HepG2 (cell line): ENCODE measurements around the gene GDAP1L1. TPM values are rescaled to one million over a fixed set of nuclear protein-coding genes. Genes with fewer than 3 reads are reported as not detected.

ENCODE experiments used
- CTCF ChIP-seq: sonication (generic); formaldehyde crosslinking; IDR thresholded peaks from 2 replicates; pipeline ENCODE4 v1.5.0; 2020; ENCODE audit warnings: mild to moderate bottlenecking, missing genetic modification reagents, moderate library complexity
- EEA1 ChIP-seq: sonication (generic); formaldehyde crosslinking; IDR thresholded peaks from 2 replicates; pipeline ENCODE4 v1.5.1; 2020; ENCODE audit warnings: mild to moderate bottlenecking, missing genetic modification reagents, borderline replicate concordance
- EP300 ChIP-seq, 3 experiments: sonication (generic) in 1 of 3; formaldehyde crosslinking in 1 of 3; IDR thresholded peaks; 2 replicates each; pipeline versions ENCODE4 v1.5.1 to v1.6.1; 2011 to 2020; ENCODE audit warnings: low read depth in 2 of 3, low read length in 2 of 3, borderline replicate concordance in 1 of 3, improper control_type of control experiment in 1 of 3, mild to moderate bottlenecking in 1 of 3, missing genetic modification reagents in 1 of 3, moderate library complexity in 1 of 3
- ERF ChIP-seq: IDR thresholded peaks from 2 replicates; pipeline ENCODE4 v1.6.1; 2018; ENCODE audit warnings: missing biosample characterization, missing genetic modification reagents
- HOXA5 ChIP-seq: sonication (generic); formaldehyde crosslinking; IDR thresholded peaks from 2 replicates; pipeline ENCODE4 v1.4.0; 2020; ENCODE audit warnings: missing genetic modification reagents
- MAFF ChIP-seq: IDR thresholded peaks from 2 replicates; pipeline ENCODE4 v1.6.1; 2011; ENCODE audit warnings: low read depth, low read length, improper control_type of control experiment
- NPAS2 ChIP-seq: sonication (generic); formaldehyde crosslinking; IDR thresholded peaks from 2 replicates; pipeline ENCODE4 v1.8.0; 2022; ENCODE audit warnings: mild to moderate bottlenecking, missing genetic modification reagents, borderline replicate concordance
- NR2F1 ChIP-seq, 2 experiments: fragments of 450-650 bp in 1 of 2; formaldehyde crosslinking in 1 of 2; IDR thresholded peaks; 2 replicates each; pipeline versions ENCODE4 v1.5.0 to v1.6.1; 2016 to 2020; ENCODE audit warnings: mild to moderate bottlenecking in 1 of 2, missing compliant biosample characterization in 1 of 2, missing genetic modification reagents in 1 of 2, moderate library complexity in 1 of 2
- TAF1 ChIP-seq: sonication (generic); formaldehyde crosslinking; IDR thresholded peaks from 2 replicates; pipeline ENCODE4 v1.4.0; 2020; ENCODE audit warnings: missing genetic modification reagents
- TBP ChIP-seq: sonication (generic); formaldehyde crosslinking; IDR thresholded peaks from 2 replicates; pipeline ENCODE4 v1.5.0; 2020; ENCODE audit warnings: missing genetic modification reagents
- TEAD3 ChIP-seq: optimal IDR thresholded peaks from 2 replicates; pipeline ENCODE3; 2016; ENCODE audit warnings: borderline replicate concordance
- WIZ ChIP-seq: sonication (generic); formaldehyde crosslinking; IDR thresholded peaks from 2 replicates; pipeline ENCODE4 v1.5.1; 2020; ENCODE audit warnings: mild to moderate bottlenecking, missing genetic modification reagents
- ZNF143 ChIP-seq: sonication (generic); formaldehyde crosslinking; IDR thresholded peaks from 2 replicates; pipeline ENCODE4 v1.4.0; 2020; ENCODE audit warnings: missing genetic modification reagents
- ZNF232 ChIP-seq: sonication (generic); formaldehyde crosslinking; IDR thresholded peaks from 2 replicates; pipeline ENCODE4 v1.4.0; 2020; ENCODE audit warnings: missing genetic modification reagents, borderline replicate concordance
- ZNF234 ChIP-seq: sonication (generic); formaldehyde crosslinking; conservative IDR thresholded peaks from 2 replicates; pipeline ENCODE4 v1.5.1; 2020; ENCODE audit warnings: mild to moderate bottlenecking, missing genetic modification reagents
- ZNF512B ChIP-seq: sonication (generic); formaldehyde crosslinking; IDR thresholded peaks from 2 replicates; pipeline ENCODE4 v1.5.1; 2020; ENCODE audit warnings: missing genetic modification reagents, mild to moderate bottlenecking, borderline replicate concordance
- ZNF616 ChIP-seq: sonication (generic); formaldehyde crosslinking; IDR thresholded peaks from 2 replicates; pipeline ENCODE4 v1.5.0; 2020; ENCODE audit warnings: low read depth, mild to moderate bottlenecking, missing genetic modification reagents
- ZNF687 ChIP-seq: sonication (generic); formaldehyde crosslinking; IDR thresholded peaks from 2 replicates; pipeline ENCODE4 v1.5.1; 2020; ENCODE audit warnings: mild to moderate bottlenecking, missing genetic modification reagents, moderate library complexity
- ZNF891 ChIP-seq: sonication (generic); formaldehyde crosslinking; IDR thresholded peaks from 2 replicates; pipeline ENCODE4 v1.5.0; 2020; ENCODE audit warnings: mild to moderate bottlenecking, missing genetic modification reagents
- polyA plus RNA-seq, 8 experiments: library from polyadenylated mRNA; depleted of rRNA in 3 of 8; stranded (reverse) in 7 of 8; unstranded in 1 of 8; fragments of >200 nt; fragmentation: Illumina TruSeq in 4 of 8; extraction: Trizol in 4 of 8; gene quantifications; 2 replicates each; pipeline versions ENCODE4 v1.2.1 to v1.2.3, GENCODE V29; 2011 to 2016; ENCODE audit warnings: low read depth in 4 of 8, missing spikeins in 1 of 8, mixed read lengths in 1 of 8; ENCODE audit not compliant: insufficient read depth in 1 of 8
- total RNA-seq, 5 experiments: library from RNA; depleted of rRNA; stranded (reverse); fragments of >200 nt; fragmentation: Illumina TruSeq; extraction: Trizol; gene quantifications; 2 replicates each; pipeline ENCODE4 v1.2.3, GENCODE V29; 2016; ENCODE audit warnings: low read depth in 1 of 5
- TF ChIP-seq, protein P1 (sequence below): sonication (generic); formaldehyde crosslinking; IDR thresholded peaks from 2 replicates; pipeline ENCODE4 v1.4.0; 2020; ENCODE audit warnings: missing genetic modification reagents, borderline replicate concordance

GDAP1L1 gene
- total and polyA plus RNA-seq, 2 of the 13 experiments (the other 11 are each of a cell fraction or from before 2014, with no cell fraction given), result 0.04 TPM; not detected in 1

DNA sequence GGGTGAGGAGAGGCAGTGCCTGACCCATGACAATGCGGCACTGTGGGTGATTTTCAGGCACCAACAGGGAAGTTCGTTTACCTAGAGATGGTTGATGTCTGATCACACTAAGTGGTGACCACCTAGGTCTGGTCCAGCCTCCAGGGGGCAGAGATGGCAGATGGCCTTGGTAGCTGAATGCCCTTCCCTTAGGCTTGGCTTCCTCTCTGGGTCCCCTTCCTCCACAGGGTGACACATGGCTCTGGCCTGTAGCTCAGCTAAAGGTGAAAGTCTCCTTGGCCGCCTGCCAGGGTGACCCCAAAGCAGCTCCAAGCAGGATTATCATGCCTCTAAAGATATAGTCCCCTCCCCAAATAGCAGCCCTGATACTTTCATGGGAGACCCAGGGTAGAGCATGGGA is 6.4 kb downstream of the GDAP1L1 start (continued):
- TF ChIP-seq, protein P1, sequence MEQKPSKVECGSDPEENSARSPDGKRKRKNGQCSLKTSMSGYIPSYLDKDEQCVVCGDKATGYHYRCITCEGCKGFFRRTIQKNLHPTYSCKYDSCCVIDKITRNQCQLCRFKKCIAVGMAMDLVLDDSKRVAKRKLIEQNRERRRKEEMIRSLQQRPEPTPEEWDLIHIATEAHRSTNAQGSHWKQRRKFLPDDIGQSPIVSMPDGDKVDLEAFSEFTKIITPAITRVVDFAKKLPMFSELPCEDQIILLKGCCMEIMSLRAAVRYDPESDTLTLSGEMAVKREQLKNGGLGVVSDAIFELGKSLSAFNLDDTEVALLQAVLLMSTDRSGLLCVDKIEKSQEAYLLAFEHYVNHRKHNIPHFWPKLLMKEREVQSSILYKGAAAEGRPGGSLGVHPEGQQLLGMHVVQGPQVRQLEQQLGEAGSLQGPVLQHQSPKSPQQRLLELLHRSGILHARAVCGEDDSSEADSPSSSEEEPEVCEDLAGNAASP (CRISPR knock-in tag), result peak; percentile 34; the same call in 1 of the 2 replicates
- TF ChIP-seq CTCF (peak; percentile 86), WIZ (CRISPR knock-in tag) (0 out of 2 replicates have a peak, but pooled peaks have one; percentile 55), TBP (CRISPR knock-in tag) (no peak), ERF (CRISPR knock-in tag) (0 out of 2 replicates have a peak, but pooled peaks have one; percentile 45), TEAD3 (CRISPR knock-in tag) (peak; percentile 14), ZNF616 (CRISPR knock-in tag) (no peak), NR2F1 (CRISPR knock-in tag; IDR thresholded peaks at IDR 0.05) (no peak), NPAS2 (CRISPR knock-in tag) (no peak), ZNF891 (CRISPR knock-in tag) (peak; percentile 28; the same call in 1 of the 2 replicates), TAF1 (CRISPR knock-in tag) (no peak), EEA1 (0 out of 2 replicates have a peak, but pooled peaks have one; percentile 66), HOXA5 (CRISPR knock-in tag) (no peak), ZNF687 (CRISPR knock-in tag) (0 out of 2 replicates have a peak, but pooled peaks have one; percentile 37), ZNF143 (CRISPR knock-in tag) (no peak), ZNF234 (no peak), MAFF (no peak), ZNF512B (no peak), ZNF232 (CRISPR knock-in tag) (no peak), EP300 (IDR thresholded peaks at IDR 0.05; ENCODE audit: low read depth in 2 of 2, low read length in 2 of 2) (peak in 1 of 2 experiments; percentile 15; a peak in 1 of 4 replicates), EP300 (CRISPR knock-in tag; IDR thresholded peaks at IDR 0.05; ENCODE audit: borderline replicate concordance) (no peak)
